Neuron (in vitro differentiated cells): ENCODE measurements around the gene RNF157.

ENCODE experiments used
- H2AFZ ChIP-seq: one replicate; pipeline ENCODE4 v1.6.1; 2013; ENCODE audit warnings: low read depth, mild to moderate bottlenecking, inconsistent platforms, low read length, moderate library complexity
- H3K27me3 ChIP-seq: one replicate; pipeline ENCODE4 v1.6.1; 2013; ENCODE audit warnings: low read length; ENCODE audit not compliant: insufficient read depth
- H3K36me3 ChIP-seq: one replicate; pipeline ENCODE4 v1.6.1; 2013; ENCODE audit warnings: low read length; ENCODE audit not compliant: insufficient read depth
- H3K4me1 ChIP-seq: one replicate; pipeline ENCODE4 v1.6.1; 2013; ENCODE audit warnings: low read length; ENCODE audit not compliant: insufficient read depth
- H3K4me3 ChIP-seq: 2 replicates; pipeline ENCODE4 v1.5.1; 2013; ENCODE audit warnings: mild to moderate bottlenecking, low read length, moderate library complexity
- H3K9me3 ChIP-seq: one replicate; pipeline ENCODE4 v1.6.1; 2013; ENCODE audit warnings: low read length

RNF157 gene

GRCh38 chr17:76146053-76146851 is 94.0 kb downstream of the RNF157 start:
- H3K4me1 ChIP-seq = peaks cover 27% of the 10 kb centered on the region
- no peak overlapping the region for H3K4me3 ChIP-seq
- no peaks in the 10 kb centered on the region for H3K9me3 ChIP-seq
- no peak overlapping the region for H2AFZ ChIP-seq
- no peaks in the 10 kb centered on the region for H3K27me3 ChIP-seq
- peaks cover 17% of the 10 kb centered on the region for H3K36me3 ChIP-seq

GRCh38 chr17:76145231-76146052 is 94.9 kb downstream of the RNF157 start:
- no peaks in the 10 kb centered on the region for H3K27me3 ChIP-seq
- no peak overlapping the region for H2AFZ ChIP-seq
- no peaks in the 10 kb centered on the region for H3K9me3 ChIP-seq
- H3K4me1 ChIP-seq = peaks cover 32% of the 10 kb centered on the region
- peaks cover 11% of the 10 kb centered on the region for H3K36me3 ChIP-seq
- no peak overlapping the region for H3K4me3 ChIP-seq

GRCh38 chr17:76142585-76143041 is 97.7 kb downstream of the RNF157 start:
- H3K27me3 ChIP-seq = no peaks in the 10 kb centered on the region

GRCh38 chr17:76142039-76142584 is 98.2 kb downstream of the RNF157 start:
- H3K4me1 ChIP-seq = peaks cover 62% of the 10 kb centered on the region
- no peak overlapping the region for H2AFZ ChIP-seq
- H3K27me3 ChIP-seq = no peaks in the 10 kb centered on the region
- H3K36me3 ChIP-seq = peaks cover 11% of the 10 kb centered on the region
- peak overlapping the region; percentile 48 for H3K4me3 ChIP-seq
- no peaks in the 10 kb centered on the region for H3K9me3 ChIP-seq

More at GRCh38 chr17:76142585-76143041, 97.7 kb downstream of the RNF157 start:
- Histone ChIP-seq H3K4me1 (peaks cover 57% of the 10 kb centered on the region), H3K4me3 (no peak overlapping the region), H2AFZ (no peak overlapping the region), H3K9me3 (no peaks in the 10 kb centered on the region), H3K36me3 (peaks cover 11% of the 10 kb centered on the region)

GRCh38 chr17:76141212-76142038 is 98.9 kb downstream of the RNF157 start, which contains the start of gene FOXJ1:
FOXJ1 (minus strand) TSS chr17:76141245; CDS start chr17:76140395, 850 bp downstream.
- Histone ChIP-seq H3K36me3 (peaks cover 9% of the 10 kb centered on the region), H3K9me3 (no peaks in the 10 kb centered on the region), H3K4me3 (peak within 1 kb of the TSS; percentile 48), H3K4me1 (peaks cover 65% of the 10 kb centered on the region), H2AFZ (no peak within 1 kb of the TSS), H3K27me3 (no peaks in the 10 kb centered on the region)

- Histone ChIP-seq H2AFZ (no peak overlapping the region), H3K27me3 (no peaks in the 10 kb centered on the region), H3K36me3 (peaks cover 2% of the 10 kb centered on the region), H3K4me1 (peaks cover 67% of the 10 kb centered on the region), H3K4me3 (peak overlapping the region; percentile 48), H3K9me3 (no peaks in the 10 kb centered on the region)
Measured at GRCh38 chr17:76140661-76141211, 99.6 kb downstream of the RNF157 start.

- H3K27me3 ChIP-seq = no peaks in the 10 kb centered on the region
- H3K36me3 ChIP-seq = no peaks in the 10 kb centered on the region
- H2AFZ ChIP-seq = no peak overlapping the region
- H3K4me1 ChIP-seq = peaks cover 74% of the 10 kb centered on the region
- H3K9me3 ChIP-seq = no peaks in the 10 kb centered on the region
- peak overlapping the region; percentile 48 for H3K4me3 ChIP-seq
Measured at GRCh38 chr17:76139801-76140660, 100.3 kb downstream of the RNF157 start.

GRCh38 chr17:76138896-76139752 is 101.2 kb downstream of the RNF157 start:
- no peaks in the 10 kb centered on the region for H3K36me3 ChIP-seq
- no peaks in the 10 kb centered on the region for H3K27me3 ChIP-seq
- peaks cover 79% of the 10 kb centered on the region for H3K4me1 ChIP-seq
- H2AFZ ChIP-seq = no peak overlapping the region
- H3K9me3 ChIP-seq = no peaks in the 10 kb centered on the region
- H3K4me3 ChIP-seq = peak overlapping the region; percentile 26

GRCh38 chr17:76138234-76138895 is 101.9 kb downstream of the RNF157 start:
- no peak overlapping the region for H2AFZ ChIP-seq
- H3K27me3 ChIP-seq = no peaks in the 10 kb centered on the region
- H3K9me3 ChIP-seq = no peaks in the 10 kb centered on the region
- H3K4me3 ChIP-seq = peak overlapping the region; percentile 26
- H3K36me3 ChIP-seq = no peaks in the 10 kb centered on the region
- H3K4me1 ChIP-seq = peaks cover 73% of the 10 kb centered on the region

- Histone ChIP-seq H3K4me3 (peak overlapping the region; percentile 8), H3K4me1 (peaks cover 70% of the 10 kb centered on the region), H3K27me3 (no peaks in the 10 kb centered on the region)
Measured at GRCh38 chr17:76137351-76138233, 102.7 kb downstream of the RNF157 start.

More at GRCh38 chr17:76137351-76138233, 102.7 kb downstream of the RNF157 start:
- Histone ChIP-seq H2AFZ (no peak overlapping the region), H3K9me3 (no peaks in the 10 kb centered on the region), H3K36me3 (no peaks in the 10 kb centered on the region)
